ENCODE data around the gene HCK. TPM values are rescaled to one million over a fixed set of nuclear protein-coding genes. Genes with fewer than 3 reads are reported as not detected.
A peak's percentile ranks its signal among the peaks of the same experiment; 100 is the strongest.

Gene HCK
- total RNA-seq, 2 donors from 2014 or later = 0.16 TPM; not detected in 1

DNA sequence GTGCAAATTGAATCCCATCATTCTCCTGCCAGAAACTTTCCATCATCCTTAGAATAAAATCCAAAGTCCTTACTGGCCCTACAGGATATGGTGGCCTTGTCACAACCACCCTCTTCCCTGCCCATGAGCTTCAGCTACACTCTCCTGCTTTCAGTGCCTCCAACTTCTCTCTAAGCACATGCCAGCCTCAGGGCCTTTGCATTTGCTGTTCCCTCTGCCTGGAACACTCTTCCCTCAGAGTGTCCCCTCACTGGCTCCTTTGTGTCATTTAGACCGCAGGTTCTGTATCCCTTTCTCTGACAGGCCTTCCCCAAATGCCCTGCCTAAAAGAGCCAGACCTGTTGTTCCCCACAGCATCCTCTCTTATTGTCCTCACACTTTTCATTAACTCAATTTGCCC lies 18.2 kb downstream of the HCK start:
- no peak for DNase-seq (ENCODE audit: low spot score in 2 of 2)
- Mint-ChIP-seq H3K36me3 (no peaks in the 10 kb centered on the region), H3K27ac (no peak overlapping the region), H3K9me3 (no peaks in the 10 kb centered on the region)
- ATAC-seq = no peak

DNA sequence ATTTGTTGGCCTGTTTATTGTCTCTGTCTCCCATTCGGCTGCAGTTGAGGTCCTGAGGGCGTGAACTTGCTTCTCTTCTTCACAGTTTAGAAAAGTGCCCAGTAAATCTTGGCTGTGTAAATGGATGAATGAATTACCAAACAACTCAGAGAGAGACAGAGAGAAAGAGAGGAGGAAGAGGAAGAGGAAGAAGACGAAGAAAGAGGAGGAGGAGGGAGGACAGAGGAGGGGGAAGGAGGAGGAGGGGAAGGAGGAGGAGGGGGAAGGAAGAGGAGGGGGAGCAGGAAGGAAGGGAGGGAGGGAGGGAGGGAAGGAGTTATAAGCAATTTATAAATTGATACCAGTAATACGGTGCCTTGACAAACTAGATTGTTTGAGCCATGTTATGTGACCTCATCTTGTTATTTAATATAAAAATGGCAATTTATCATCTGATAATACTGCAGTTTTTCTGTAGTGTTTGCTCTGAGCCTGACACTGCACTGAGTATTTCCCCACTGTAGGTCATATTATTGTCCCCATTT lies 18.7 kb downstream of the HCK start:
- ATAC-seq = no peak
- DNase-seq (ENCODE audit: low spot score in 2 of 2) = no peak
- Mint-ChIP-seq H3K9me3 (no peaks in the 10 kb centered on the region), H3K36me3 (no peaks in the 10 kb centered on the region), H3K27ac (no peak overlapping the region)

DNA sequence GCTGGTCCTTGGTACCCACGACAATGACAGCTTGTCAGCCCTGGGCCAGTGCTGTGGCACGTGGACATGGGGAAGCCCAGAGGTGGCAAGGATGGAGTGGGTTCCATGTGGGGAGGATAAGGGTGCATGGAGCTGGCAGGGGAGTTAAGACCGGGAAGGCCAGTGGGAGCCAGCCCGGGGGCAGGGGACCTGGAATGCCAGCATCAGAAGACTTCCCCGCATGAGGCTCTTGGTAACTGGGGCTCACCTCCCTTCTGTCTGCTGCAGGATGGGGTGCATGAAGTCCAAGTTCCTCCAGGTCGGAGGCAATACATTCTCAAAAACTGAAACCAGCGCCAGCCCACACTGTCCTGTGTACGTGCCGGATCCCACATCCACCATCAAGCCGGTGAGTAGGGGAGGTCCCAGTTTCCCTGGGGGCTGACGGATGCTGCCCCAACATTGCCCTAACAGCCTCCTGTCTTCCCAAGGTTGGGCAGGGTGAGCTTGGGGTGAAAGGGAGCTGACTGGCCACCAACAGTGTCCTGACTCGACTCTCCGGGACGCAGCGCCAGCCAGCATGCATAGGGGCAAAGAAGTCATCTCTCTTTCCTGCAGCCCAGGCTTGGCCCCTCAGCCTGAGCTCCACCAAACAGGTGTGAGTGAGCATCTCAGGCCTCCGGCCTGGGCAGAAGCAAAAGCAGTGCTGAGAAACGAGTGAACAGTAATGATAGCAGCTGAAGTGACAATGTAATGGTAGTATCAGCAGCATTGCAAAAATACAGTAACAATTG lies 19.5 kb downstream of the HCK start:
- ATAC-seq (no peak), DNase-seq (ENCODE audit: low spot score in 2 of 2) (peak in 1 of 2 donors; percentile 6)
- Mint-ChIP-seq H3K27ac (no peak overlapping the region), H3K9me3 (no peaks in the 10 kb centered on the region), H3K36me3 (no peaks in the 10 kb centered on the region)

GRCh38 chr20:32072168-32072750 lies 20.2 kb downstream of the HCK start:
- H3K36me3 Mint-ChIP-seq = no peaks in the 10 kb centered on the region
- no peaks in the 10 kb centered on the region for H3K9me3 Mint-ChIP-seq
- ATAC-seq (no peak), DNase-seq (ENCODE audit: low spot score in 2 of 2) (no peak)
- no peak overlapping the region for H3K27ac Mint-ChIP-seq

DNA sequence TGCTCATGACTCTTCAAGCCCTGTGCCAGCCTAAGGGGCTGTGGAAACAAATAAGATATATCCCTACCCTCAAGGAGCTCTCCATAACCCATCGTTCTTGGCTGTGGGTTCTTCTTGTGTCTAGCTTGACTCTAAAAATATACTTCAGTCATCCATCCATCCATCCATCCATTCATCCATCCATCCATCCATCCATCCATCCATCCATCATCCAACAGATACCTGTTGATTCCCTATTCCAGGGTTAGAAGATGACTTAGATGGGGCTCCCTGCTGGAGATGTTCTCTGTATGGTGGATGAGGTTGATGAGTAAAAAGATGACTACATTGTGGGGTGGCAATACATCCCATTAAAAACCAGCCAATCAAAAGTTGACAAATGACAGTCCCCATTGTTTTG lies 23.5 kb downstream of the HCK start:
- ATAC-seq (no peak), DNase-seq (ENCODE audit: low spot score in 2 of 2) (no peak)
- Mint-ChIP-seq H3K9me3 (no peaks in the 10 kb centered on the region), H3K36me3 (no peaks in the 10 kb centered on the region), H3K27ac (no peak overlapping the region)

DNA sequence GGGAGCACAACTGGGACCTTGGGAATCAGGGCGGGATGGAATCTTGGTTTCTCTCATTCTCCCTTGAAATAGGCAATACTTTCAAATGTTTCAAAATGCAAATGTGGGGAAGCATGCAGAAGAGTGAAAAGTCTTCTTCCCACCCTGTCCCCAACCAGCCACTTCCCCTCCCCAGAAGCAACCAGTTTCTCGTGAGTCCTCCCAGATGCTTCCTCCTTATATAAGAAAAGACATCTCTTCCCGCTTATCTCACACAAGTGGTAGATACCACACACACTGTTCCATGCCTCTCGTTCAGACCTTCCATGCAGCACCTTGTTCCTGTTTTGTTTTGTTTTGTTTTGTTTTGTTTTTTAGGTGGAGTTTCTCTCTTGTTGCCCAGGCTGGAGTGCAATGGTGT lies 25.1 kb downstream of the HCK start:
- H3K27ac Mint-ChIP-seq = no peak overlapping the region
- no peak for DNase-seq (ENCODE audit: low spot score in 2 of 2)
- no peaks in the 10 kb centered on the region for H3K9me3 Mint-ChIP-seq
- H3K36me3 Mint-ChIP-seq = no peaks in the 10 kb centered on the region
- ATAC-seq = no peak

DNA sequence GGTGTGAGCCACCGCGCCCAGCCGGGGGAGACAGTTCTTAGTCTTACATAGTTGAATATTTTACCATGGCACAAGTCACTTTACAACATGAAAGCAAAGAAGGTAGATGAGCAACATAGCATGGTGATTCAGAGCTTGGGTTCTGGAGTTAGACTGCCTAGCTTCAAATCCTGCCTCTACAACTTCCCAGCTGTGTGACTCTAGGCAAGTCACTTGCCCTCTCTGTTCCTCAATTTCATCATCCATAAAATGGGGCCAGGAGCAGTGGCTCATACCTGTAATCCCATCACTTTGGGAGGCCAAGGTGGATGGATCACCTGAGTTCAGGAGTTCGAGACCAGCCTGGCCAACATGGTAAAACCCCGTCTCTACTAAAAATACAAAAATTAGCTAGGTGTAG lies 26.3 kb downstream of the HCK start:
- Mint-ChIP-seq H3K9me3 (no peaks in the 10 kb centered on the region), H3K36me3 (no peaks in the 10 kb centered on the region), H3K27ac (no peak overlapping the region)
- ATAC-seq (no peak), DNase-seq (ENCODE audit: low spot score in 2 of 2) (no peak)

DNA sequence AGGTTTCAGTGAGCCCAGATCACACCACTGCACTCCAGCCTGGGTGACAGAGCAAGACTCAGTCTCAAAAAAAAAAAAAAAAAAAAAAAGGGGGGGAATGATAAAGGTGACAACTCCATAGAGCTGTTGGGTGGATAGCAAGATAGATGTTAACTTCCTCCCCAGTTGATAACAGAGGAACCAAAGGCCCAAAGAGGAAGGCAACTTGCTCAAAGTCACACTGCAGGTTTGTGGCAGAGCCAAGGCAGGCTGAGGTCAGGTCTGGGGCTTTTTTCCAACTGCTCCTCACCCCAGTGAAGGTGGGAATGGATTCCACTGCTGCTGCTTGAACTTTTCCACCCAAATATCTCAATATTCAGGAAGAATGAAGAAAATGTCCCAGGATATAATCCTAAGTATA lies 26.7 kb downstream of the HCK start:
- Mint-ChIP-seq H3K9me3 (no peaks in the 10 kb centered on the region), H3K36me3 (no peaks in the 10 kb centered on the region), H3K27ac (no peak overlapping the region)
- DNase-seq (ENCODE audit: low spot score in 2 of 2) (no peak), ATAC-seq (no peak)

GRCh38 chr20:32079655-32080109 lies 27.6 kb downstream of the HCK start:
- DNase-seq (ENCODE audit: low spot score in 2 of 2) = no peak
- H3K36me3 Mint-ChIP-seq = no peaks in the 10 kb centered on the region
- no peak for ATAC-seq

DNA sequence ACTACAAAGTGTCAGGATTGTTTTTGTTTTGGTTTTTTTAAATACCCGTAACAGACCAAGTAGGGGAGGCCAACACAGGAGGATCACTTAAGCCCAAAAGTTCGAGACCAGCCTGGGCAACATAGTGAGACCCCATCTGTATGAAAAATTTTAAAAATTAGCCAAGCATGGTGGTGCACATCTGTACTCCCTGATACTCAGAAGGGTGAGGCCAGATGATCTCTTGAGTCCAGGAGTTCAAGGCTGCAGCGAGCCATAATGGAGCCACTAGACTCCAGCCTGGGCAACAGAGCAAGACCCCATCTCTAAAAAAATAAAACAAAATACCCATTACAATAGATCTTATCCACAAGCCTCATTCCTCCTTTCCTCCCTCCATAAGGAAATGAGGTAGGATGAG lies 28.7 kb downstream of the HCK start:
- Mint-ChIP-seq H3K9me3 (no peaks in the 10 kb centered on the region), H3K27ac (no peak overlapping the region), H3K36me3 (no peaks in the 10 kb centered on the region)
- ATAC-seq (no peak), DNase-seq (ENCODE audit: low spot score in 2 of 2) (no peak)

More at GRCh38 chr20:32079655-32080109, 27.6 kb downstream of the HCK start:
- no peaks in the 10 kb centered on the region for H3K9me3 Mint-ChIP-seq
- no peak overlapping the region for H3K27ac Mint-ChIP-seq

DNA sequence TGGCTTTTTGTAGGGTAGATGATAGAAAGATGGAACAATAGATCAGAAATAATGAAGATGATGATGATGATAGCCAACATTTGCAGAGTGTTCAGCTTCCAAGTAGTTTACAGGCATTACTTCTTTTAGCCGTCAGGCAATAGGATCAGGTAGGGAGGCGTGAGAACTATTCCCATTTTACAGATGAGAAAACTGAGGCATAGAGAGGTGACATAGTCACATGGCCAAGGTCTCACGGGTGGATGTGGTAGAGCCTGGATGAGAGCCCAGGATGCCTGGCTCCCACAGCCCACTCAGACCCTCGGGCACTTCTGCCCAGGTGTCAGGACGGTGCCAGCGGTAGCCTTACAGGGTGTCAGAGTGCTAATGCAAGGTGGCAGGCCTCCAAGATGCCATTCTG lies 31.4 kb downstream of the HCK start:
- ATAC-seq = no peak
- Mint-ChIP-seq H3K9me3 (no peaks in the 10 kb centered on the region), H3K27ac (no peak overlapping the region), H3K36me3 (no peaks in the 10 kb centered on the region)
- DNase-seq (ENCODE audit: low spot score in 2 of 2) = no peak

DNA sequence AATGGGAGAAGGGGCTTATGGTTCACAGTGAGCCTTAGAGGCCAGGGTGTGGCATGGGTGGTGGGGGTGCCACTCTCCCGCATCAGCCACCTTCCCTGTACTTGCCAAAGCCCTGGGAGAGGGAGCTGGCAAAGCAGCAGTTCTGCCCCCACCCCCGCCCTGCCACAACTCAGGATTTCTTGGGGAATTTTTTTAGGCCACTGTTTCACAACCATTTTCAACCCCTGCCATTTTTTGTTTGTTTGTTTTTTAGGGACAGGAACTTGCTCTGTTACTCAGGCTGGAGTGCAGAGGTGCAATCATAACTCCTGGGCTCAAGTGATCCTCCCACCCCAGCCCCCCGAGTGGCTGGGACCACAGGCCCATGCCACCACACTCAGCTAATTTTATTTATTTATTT lies 35.0 kb downstream of the HCK start:
- Mint-ChIP-seq H3K27ac (no peak overlapping the region), H3K9me3 (no peaks in the 10 kb centered on the region), H3K36me3 (no peaks in the 10 kb centered on the region)
- DNase-seq (ENCODE audit: low spot score in 2 of 2) = no peak
- ATAC-seq = no peak

- no peaks in the 10 kb centered on the region for H3K36me3 Mint-ChIP-seq
- ATAC-seq = no peak
- DNase-seq (ENCODE audit: low spot score in 2 of 2) = no peak
- H3K9me3 Mint-ChIP-seq = no peaks in the 10 kb centered on the region
- no peak overlapping the region for H3K27ac Mint-ChIP-seq
Measured at GRCh38 chr20:32088759-32089158, 36.7 kb downstream of the HCK start.

- H3K36me3 Mint-ChIP-seq = no peaks in the 10 kb centered on the region
- no peak for ATAC-seq
- H3K27ac Mint-ChIP-seq = peak overlapping the region; percentile 25 to 81
- DNase-seq (ENCODE audit: low spot score in 2 of 2) = no peak
- H3K9me3 Mint-ChIP-seq = no peaks in the 10 kb centered on the region
Measured at GRCh38 chr20:32089637-32090362, 37.8 kb downstream of the HCK start.

DNA sequence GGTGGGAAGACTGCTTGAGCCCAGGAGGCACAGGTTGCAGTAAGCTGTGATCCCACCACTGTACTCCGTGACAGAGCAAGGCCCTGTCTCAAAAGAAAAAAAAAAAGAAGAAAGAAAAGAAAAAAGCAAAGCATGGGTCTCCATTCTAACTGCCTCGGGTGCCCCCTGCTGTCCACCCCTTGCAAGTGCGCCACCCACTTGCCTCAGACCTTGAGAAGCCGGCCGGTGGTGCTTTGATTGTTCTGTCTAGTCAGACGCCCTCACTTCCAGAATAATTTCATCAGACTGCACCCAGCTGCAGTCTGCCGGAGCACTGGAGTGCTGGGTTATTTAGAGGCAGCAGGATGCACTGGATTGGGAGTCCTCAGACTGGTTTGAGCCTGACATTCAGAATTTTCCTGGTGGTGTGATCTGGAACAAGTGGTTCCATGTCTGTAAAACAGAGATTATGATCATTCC lies 39.9 kb downstream of the HCK start:
- DNase-seq (ENCODE audit: low spot score in 2 of 2) (peak; percentile 69 to 84), ATAC-seq (peak; percentile 82 to 85)
- Mint-ChIP-seq H3K27ac (no peak overlapping the region), H3K9me3 (no peaks in the 10 kb centered on the region), H3K36me3 (no peaks in the 10 kb centered on the region)

DNA sequence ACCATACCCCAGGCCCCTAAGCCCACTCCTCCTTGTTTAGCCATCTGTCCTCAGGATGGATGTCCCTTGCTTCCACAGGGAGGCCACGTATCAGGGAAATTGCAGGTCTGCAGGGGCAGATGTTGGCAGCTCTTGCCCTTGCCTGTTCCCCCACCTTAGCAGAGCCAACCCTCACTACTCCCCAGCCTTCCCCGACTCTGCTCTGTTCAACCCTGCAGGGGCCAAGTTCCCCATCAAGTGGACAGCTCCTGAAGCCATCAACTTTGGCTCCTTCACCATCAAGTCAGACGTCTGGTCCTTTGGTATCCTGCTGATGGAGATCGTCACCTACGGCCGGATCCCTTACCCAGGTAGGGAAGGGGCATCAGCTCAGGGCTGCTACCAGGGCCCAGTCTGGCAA lies 46.7 kb downstream of the HCK start:
- H3K36me3 Mint-ChIP-seq = no peaks in the 10 kb centered on the region
- DNase-seq (ENCODE audit: low spot score in 2 of 2) = no peak
- no peaks in the 10 kb centered on the region for H3K9me3 Mint-ChIP-seq
- peak overlapping the region in 1 of 2 donors; percentile 69 for H3K27ac Mint-ChIP-seq
- ATAC-seq = no peak

DNA sequence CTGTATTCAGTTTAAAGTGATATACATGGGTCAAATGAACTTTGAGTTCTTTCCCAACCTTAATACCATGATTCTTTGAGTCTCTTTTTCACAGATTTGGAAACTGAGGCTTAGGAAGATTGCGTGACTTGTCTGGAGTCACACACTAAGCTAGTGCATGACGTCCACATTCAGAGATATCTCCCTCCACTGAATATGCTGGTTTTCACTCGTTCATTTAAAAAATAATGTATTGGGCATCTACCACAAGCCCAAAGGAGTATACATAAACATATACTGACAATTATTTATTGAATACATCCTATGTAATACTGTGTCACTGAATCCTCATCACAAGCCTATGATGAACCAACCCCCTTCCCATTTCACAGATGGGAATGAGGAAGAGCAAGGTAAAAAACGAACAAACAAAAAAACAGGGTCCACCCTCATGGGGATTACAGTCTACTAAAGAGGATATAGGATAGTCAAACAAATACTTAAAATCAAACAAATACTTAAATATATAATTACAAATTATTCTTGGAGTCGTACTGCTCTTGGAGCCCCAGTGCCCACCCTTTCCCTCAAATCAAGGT lies 56.9 kb downstream of the HCK start:
- peak overlapping the region in 1 of 2 donors; percentile 99 for H3K27ac Mint-ChIP-seq
- H3K9me3 Mint-ChIP-seq = no peaks in the 10 kb centered on the region
- H3K36me3 Mint-ChIP-seq = peaks cover 15 to 18% of the 10 kb centered on the region in 2 donors

More for the DNA sequence above, 56.9 kb downstream of the HCK start:
- ATAC-seq (no peak), DNase-seq (ENCODE audit: low spot score in 2 of 2) (no peak)
